Astrocyte of the spinal cord (primary cell): Measurements from ENCODE around the gene MANEAL.
A peak's percentile ranks its signal among the peaks of the same experiment; 100 is the strongest.

Experiments used
- DNase-seq: peaks from one replicate; pipeline ENCODE4 v3.0.0; 2011; ENCODE audit warnings: low read depth, low spot score
- H3K4me3 ChIP-seq: 2 replicates; pipeline ENCODE4 v1.5.1; 2011; ENCODE audit warnings: low read depth, mild to moderate bottlenecking, low read length, moderate library complexity
- CTCF ChIP-seq: IDR thresholded peaks from 2 replicates; pipeline ENCODE4 v1.5.1; 2012; ENCODE audit warnings: low read depth, mild to moderate bottlenecking, low read length, inconsistent platforms
- in situ Hi-C: cut with HindIII; loops from 2 replicates; pipeline ENCODE4 v1.10.0; 2017; ENCODE audit warnings: low sequenced_read_pairs

MANEAL gene

GRCh38 chr1:37802439-37802838 lies 8.8 kb downstream of the MANEAL start:
- in situ Hi-C loops, result no loop called here
- no peak overlapping the region for H3K4me3 ChIP-seq
- no peak for TF ChIP-seq CTCF
- DNase-seq, result no peak

- in situ Hi-C loops, result no loop called here
- peak overlapping the region; percentile 85 for H3K4me3 ChIP-seq
- DNase-seq, result no peak
- TF ChIP-seq CTCF, result no peak
Observed at GRCh38 chr1:37807220-37807554, 13.5 kb downstream of the MANEAL start.

GRCh38 chr1:37807555-37808368 lies 14.1 kb downstream of the MANEAL start, which contains the start of the genes C1orf122 and YRDC:
TSS of gene C1orf122 (plus strand) at chr1:37807790. CDS start at chr1:37808405, 615 bp downstream.
TSS of gene YRDC (minus strand) at chr1:37808208. CDS start at chr1:37808180, 28 bp downstream.
- peak; percentile 95 for DNase-seq
- no peak for TF ChIP-seq CTCF
- H3K4me3 ChIP-seq, result peak within 1 kb of the TSS; percentile 85
- in situ Hi-C loops, result no loop called here

- peak; percentile 83 for DNase-seq
- in situ Hi-C loops, result no loop called here
- peak overlapping the region; percentile 85 for H3K4me3 ChIP-seq
- TF ChIP-seq CTCF, result no peak
Observed at GRCh38 chr1:37808369-37809319, 15.0 kb downstream of the MANEAL start.

GRCh38 chr1:37809942-37810341 lies 16.3 kb downstream of the MANEAL start:
- in situ Hi-C loops, result no loop called here
- no peak overlapping the region for H3K4me3 ChIP-seq
- no peak for TF ChIP-seq CTCF
- DNase-seq, result peak; percentile 9

- in situ Hi-C loops, result no loop called here
- no peak overlapping the region for H3K4me3 ChIP-seq
- peak; percentile 96 for TF ChIP-seq CTCF
- peak; percentile 78 for DNase-seq
Observed at GRCh38 chr1:37811027-37811655, 17.5 kb downstream of the MANEAL start.
